ENCODE measurements around the gene EPC1.

DNA sequence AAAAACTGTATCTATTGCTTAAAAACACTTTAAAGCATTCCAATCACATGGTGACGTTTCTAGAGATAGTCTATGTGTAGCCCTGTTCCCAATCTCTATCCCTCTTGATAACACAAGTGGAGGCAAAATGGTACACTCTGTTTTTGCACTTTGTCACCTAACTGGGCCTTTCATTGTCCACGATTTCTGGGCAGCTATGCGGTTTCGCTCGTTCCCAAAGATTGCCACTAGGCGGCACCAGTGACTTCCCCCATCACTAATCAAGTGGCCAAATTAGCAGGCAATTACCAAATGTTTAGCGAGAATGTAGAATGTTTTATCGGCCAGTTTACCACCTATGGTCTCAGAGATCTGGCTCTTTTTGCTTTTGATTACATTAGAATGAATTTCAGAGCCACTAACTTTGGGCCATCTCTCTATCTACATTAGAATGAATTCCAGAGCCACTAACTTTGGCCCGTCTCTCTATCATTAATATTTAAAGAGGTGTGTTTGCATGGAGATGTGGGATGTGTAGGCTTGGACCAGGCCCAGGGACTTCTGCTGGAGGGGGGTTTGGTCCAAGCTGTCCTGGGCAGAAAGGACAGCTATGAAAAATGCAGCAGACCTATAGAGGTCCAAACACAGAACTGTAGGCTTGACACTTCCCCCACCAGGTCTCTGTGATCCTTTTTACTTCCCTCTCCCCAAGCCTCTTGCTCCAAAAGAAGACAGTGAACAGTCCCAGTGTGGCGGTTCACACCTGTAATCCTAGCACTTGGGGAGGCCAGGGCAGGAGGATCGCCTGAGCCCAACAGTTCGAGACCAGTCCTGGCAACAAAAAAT is 90.1 kb downstream of the EPC1 start:
- no peak for TF ChIP-seq POLR2A (IDR thresholded peaks at IDR 0.05)
- peak in 1 of 2 donors; percentile 35 for TF ChIP-seq EP300 (IDR thresholded peaks at IDR 0.05)
- TF ChIP-seq, protein P1, sequence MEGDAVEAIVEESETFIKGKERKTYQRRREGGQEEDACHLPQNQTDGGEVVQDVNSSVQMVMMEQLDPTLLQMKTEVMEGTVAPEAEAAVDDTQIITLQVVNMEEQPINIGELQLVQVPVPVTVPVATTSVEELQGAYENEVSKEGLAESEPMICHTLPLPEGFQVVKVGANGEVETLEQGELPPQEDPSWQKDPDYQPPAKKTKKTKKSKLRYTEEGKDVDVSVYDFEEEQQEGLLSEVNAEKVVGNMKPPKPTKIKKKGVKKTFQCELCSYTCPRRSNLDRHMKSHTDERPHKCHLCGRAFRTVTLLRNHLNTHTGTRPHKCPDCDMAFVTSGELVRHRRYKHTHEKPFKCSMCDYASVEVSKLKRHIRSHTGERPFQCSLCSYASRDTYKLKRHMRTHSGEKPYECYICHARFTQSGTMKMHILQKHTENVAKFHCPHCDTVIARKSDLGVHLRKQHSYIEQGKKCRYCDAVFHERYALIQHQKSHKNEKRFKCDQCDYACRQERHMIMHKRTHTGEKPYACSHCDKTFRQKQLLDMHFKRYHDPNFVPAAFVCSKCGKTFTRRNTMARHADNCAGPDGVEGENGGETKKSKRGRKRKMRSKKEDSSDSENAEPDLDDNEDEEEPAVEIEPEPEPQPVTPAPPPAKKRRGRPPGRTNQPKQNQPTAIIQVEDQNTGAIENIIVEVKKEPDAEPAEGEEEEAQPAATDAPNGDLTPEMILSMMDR (IDR thresholded peaks at IDR 0.05), result peak; percentile 79 to 93 (median 84)

All from tibial nerve (tissue), 4 donors.